Measurements from ENCODE around the gene CMKLR1. TPM values are rescaled to one million over a fixed set of nuclear protein-coding genes. Genes with fewer than 3 reads are reported as not detected.

The CMKLR1 gene
- total RNA-seq, 1 experiment from 2014 or later, result 0.66 TPM

- no peak overlapping the region for H3K14ac ChIP-seq (ENCODE audit: insufficient read depth, low read length)
- no peaks in the 10 kb centered on the region for H3K27me3 ChIP-seq (ENCODE audit: insufficient read depth, low read length)
- H3K9ac ChIP-seq (ENCODE audit: extremely low read depth, insufficient read length, low read length), result no peak overlapping the region
- H4K20me1 ChIP-seq (ENCODE audit: control insufficient read depth, insufficient read depth, insufficient read length), result no peaks in the 10 kb centered on the region
- H3K27ac ChIP-seq (ENCODE audit: insufficient read length, low read depth, low read length), result no peak overlapping the region
- H3K23ac ChIP-seq (ENCODE audit: insufficient read length, low read depth, low read length), result no peak overlapping the region
- H3K23me2 ChIP-seq (ENCODE audit: insufficient read length, low read depth, low read length, poor library complexity, severe bottlenecking), result no peaks in the 10 kb centered on the region
- no peak overlapping the region for H2BK5ac ChIP-seq (ENCODE audit: insufficient read length, low read length)
- no peak overlapping the region for H3K27ac Mint-ChIP-seq
- H4K5ac ChIP-seq (ENCODE audit: insufficient read length, low read depth, low read length), result no peak overlapping the region
- H2AFZ ChIP-seq (ENCODE audit: low read length), result no peak overlapping the region
- H3K56ac ChIP-seq (ENCODE audit: insufficient read length, low read depth, low read length), result no peak overlapping the region
- H3K27me3 Mint-ChIP-seq (ENCODE audit: low read depth), result no peaks in the 10 kb centered on the region
- no peak overlapping the region for H2BK12ac ChIP-seq (ENCODE audit: insufficient read length, low read depth, low read length)
- no peaks in the 10 kb centered on the region for H3K9me3 ChIP-seq (ENCODE audit: control insufficient read depth, low read depth, low read length)
- no peak overlapping the region for H3K18ac ChIP-seq (ENCODE audit: insufficient read length, low read depth, low read length)
- H4K8ac ChIP-seq (replicated peaks; ENCODE audit: insufficient read length, low read depth, low read length), result no peak overlapping the region
- no peaks in the 10 kb centered on the region for H3K79me1 ChIP-seq (ENCODE audit: insufficient read depth, low read depth, low read length, poor library complexity, severe bottlenecking)
- no peak overlapping the region for H3T11ph ChIP-seq (ENCODE audit: low read length)
- no peak overlapping the region for H4K91ac ChIP-seq (ENCODE audit: insufficient read length, low read depth, low read length)
- H3K4me3 Mint-ChIP-seq, result no peak overlapping the region
- no peaks in the 10 kb centered on the region for H3K4me1 ChIP-seq (ENCODE audit: insufficient read depth, low read length)
- H3K36me3 Mint-ChIP-seq (ENCODE audit: insufficient read depth in 1 of 3, low read depth in 3 of 3), result no peaks in the 10 kb centered on the region
- no peak overlapping the region for H3K4ac ChIP-seq (ENCODE audit: low read depth, low read length)
- no peak overlapping the region for H2AK5ac ChIP-seq (ENCODE audit: insufficient read length, low read length)
- H3K4me1 Mint-ChIP-seq, result peaks cover 0 to 18% of the 10 kb centered on the region in 2 experiments
- TF ChIP-seq CTCF (conservative IDR thresholded peaks at IDR 0.05), result no peak
- H3K79me2 ChIP-seq (ENCODE audit: insufficient read depth, low read length), result no peaks in the 10 kb centered on the region
- no peak overlapping the region for H2BK120ac ChIP-seq (ENCODE audit: low read depth, low read length, poor library complexity, severe bottlenecking)
- no CpG with 5 or more reads among the region's 3 CpGs for WGBS (ENCODE audit: extremely low coverage, insufficient read length, low lambda C conversion rate)
- no peak for DNase-seq
- H2BK20ac ChIP-seq (ENCODE audit: low read depth, low read length, poor library complexity, severe bottlenecking), result no peak overlapping the region
- no peaks in the 10 kb centered on the region; a peak in 2 of 5 replicates for H3K9me3 Mint-ChIP-seq
- H2BK15ac ChIP-seq (ENCODE audit: low read depth, low read length), result no peak overlapping the region
- H3K4me2 ChIP-seq (ENCODE audit: insufficient read depth, insufficient read length, low read length), result no peak overlapping the region
Observed at GRCh38 chr12:108350511-108350910, 11.4 kb upstream of the CMKLR1 start.

All from H9 (cell line).